Stimulated activated CD8-positive, alpha-beta memory T cell treated with anti-CD3 and anti-CD28 coated beads, Interleukin-12 subunit alpha, Interleukin-12 subunit beta, amount 100 ng/mL, for 24 hours (primary cell): ENCODE measurements around the gene HOXA7.

Experiments
- DNase-seq: peaks from one replicate; pipeline ENCODE4 v3.0.0-alpha.2; 2020; ENCODE audit errors: extremely low read depth

HOXA7 gene

GRCh38 chr7:27156508-27156898, at the start of gene HOXA7:
Gene HOXA7, minus strand, starts transcription at chr7:27156675. Its CDS starts 130 bp downstream, at chr7:27156545.
- no peak for DNase-seq

GRCh38 chr7:27205325-27206280, 49.1 kb upstream of the HOXA7 start:
- no peak for DNase-seq

GRCh38 chr7:27204851-27205322, 48.4 kb upstream of the HOXA7 start:
- DNase-seq = no peak

GRCh38 chr7:27203964-27204594, 47.6 kb upstream of the HOXA7 start:
- no peak for DNase-seq

- DNase-seq = no peak
These were observed 47.0 kb upstream of the HOXA7 start for GRCh38 chr7:27203365-27203953.

- DNase-seq = no peak
These were observed 46.3 kb upstream of the HOXA7 start for GRCh38 chr7:27202862-27203134.

GRCh38 chr7:27202018-27202861, 45.8 kb upstream of the HOXA7 start:
- no peak for DNase-seq

- no peak for DNase-seq
These were observed 45.1 kb upstream of the HOXA7 start for GRCh38 chr7:27201580-27202017.

GRCh38 chr7:27200761-27201579, 44.5 kb upstream of the HOXA7 start:
- no peak for DNase-seq

GRCh38 chr7:27199849-27200760, 43.6 kb upstream of the HOXA7 start, which contains the start of gene HOXA13:
Gene HOXA13, minus strand, starts transcription at chr7:27200091. Its CDS starts 14 bp downstream, at chr7:27200077.
- no peak for DNase-seq

- DNase-seq = no peak
These were observed 42.7 kb upstream of the HOXA7 start for GRCh38 chr7:27198871-27199801.

GRCh38 chr7:27198138-27198841, 41.8 kb upstream of the HOXA7 start:
- DNase-seq = no peak

- DNase-seq = no peak
These were observed 40.9 kb upstream of the HOXA7 start for GRCh38 chr7:27197137-27198042.

- peak; percentile 46 for DNase-seq
These were observed 39.9 kb upstream of the HOXA7 start for GRCh38 chr7:27196287-27196767.

GRCh38 chr7:27194686-27195379, 38.4 kb upstream of the HOXA7 start:
- DNase-seq = no peak

GRCh38 chr7:27194002-27194352, 37.5 kb upstream of the HOXA7 start:
- DNase-seq = no peak
